Measurements from ENCODE around the gene NOL7.

The NOL7 gene

DNA sequence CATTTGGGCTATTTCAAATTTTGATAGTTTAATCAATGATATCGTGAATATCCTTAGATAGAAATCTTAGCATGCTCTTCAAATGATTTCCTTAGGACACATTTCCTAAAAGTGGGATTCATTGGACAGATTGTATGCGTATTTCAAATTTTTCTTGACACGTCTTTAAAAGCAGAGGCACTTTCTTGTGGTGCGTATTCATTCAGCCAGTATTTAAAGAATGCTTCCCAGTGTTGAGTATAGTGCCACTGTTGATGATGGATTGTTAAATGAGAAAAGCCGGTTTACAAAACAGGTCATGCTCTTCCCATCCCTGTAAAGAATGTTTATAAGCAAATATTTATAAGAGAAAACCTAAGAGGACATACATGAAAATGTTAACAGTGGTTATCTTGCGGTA lies 15.1 kb upstream of the NOL7 start:
- DNase-seq: no peak

DNA sequence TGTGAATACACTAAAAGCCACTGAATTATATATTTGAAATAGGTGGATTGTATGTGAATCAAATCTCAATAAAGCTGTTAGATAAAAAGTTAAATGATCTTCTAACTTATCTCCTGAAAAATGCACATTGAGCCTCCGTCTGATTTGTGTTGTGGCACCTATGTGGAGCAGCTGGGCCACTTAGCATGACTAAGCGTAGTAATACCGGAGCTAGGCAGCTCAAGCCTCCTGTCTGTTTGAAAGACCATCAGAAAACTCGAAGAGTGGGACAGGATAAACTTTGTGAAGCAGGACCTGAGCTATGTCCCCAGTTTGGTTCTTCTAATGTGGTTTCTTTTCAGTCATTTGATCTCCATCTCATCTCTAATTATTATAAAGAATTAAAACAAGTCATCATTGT lies 11.0 kb upstream of the NOL7 start:
- DNase-seq: no peak

DNA sequence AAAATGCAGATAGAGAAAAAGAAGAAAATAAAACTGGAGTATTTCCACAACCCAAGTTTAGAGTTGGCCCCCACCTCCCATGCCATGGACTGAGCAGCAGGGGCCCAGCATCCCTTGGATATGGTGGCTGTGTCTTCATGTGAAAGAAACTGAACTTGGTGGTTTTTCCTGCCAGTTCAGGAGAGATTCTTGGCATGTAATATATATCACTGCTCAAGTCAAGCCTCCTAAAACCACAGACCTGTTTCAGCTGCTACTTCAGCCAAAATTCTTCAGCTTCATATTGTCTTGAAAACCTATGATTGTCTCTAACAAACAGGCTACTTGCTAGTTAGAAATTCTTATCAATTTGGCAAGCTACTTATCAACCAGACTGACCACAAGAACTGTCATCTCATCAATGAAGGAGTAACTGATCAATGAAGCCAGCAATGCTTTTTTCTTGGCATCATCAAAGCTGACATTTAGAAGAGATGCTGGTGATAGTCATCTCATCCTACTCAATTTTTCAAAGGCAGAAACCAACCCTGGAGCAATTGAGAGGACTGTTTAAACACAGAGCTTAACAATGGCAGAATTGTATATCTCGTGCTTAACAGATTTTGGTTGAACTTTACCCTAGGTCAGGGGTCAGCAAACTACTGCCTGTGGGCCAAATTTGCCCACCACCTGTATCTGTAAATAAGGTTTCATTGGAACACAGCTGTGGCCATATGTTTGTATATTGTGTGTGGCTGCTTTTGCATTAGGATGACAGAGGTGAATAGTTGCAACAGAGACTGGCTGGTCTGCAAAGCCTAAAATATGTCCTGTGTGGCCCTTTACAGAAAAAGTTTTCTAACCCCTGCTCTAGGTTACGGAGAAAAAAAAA lies 10.4 kb upstream of the NOL7 start:
- no peak for DNase-seq

DNA sequence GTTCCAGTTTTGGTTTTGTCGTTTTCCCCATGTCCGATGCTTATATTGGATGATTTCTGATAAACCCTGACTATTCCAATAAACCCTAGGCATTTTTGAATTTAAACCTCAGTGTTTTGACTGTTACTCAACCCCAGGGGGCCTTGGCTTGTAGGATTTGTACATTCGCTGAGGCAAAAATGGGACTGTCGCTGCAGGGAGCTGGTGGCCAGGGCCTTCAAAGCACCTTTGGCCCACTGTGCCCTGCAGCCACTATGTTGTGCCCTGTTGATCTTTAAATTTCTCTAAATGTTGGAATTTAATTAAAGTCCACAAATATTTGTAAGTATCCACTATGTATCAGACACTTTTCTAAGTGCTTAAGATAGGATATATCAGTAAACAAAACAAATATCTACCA lies 9.5 kb upstream of the NOL7 start:
- DNase-seq: no peak

DNA sequence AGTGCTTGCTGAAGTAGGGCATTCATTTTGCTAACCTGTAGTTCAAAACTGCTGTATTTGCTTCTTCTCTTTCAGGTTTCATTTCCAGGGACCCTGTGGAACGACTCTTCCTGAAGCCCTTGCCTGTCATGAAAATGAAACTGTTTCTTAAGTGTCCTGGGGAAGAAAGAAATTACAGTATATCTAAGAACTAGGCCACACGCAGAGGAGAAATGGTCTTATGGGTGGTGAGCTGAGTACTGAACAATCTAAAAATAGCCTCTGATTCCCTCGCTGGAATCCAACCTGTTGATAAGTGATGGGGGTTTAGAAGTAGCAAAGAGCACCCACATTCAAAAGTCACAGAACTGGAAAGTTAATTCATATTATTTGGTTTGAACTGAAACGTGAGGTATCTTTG lies 3.4 kb upstream of the NOL7 start:
- DNase-seq: no peak

DNA sequence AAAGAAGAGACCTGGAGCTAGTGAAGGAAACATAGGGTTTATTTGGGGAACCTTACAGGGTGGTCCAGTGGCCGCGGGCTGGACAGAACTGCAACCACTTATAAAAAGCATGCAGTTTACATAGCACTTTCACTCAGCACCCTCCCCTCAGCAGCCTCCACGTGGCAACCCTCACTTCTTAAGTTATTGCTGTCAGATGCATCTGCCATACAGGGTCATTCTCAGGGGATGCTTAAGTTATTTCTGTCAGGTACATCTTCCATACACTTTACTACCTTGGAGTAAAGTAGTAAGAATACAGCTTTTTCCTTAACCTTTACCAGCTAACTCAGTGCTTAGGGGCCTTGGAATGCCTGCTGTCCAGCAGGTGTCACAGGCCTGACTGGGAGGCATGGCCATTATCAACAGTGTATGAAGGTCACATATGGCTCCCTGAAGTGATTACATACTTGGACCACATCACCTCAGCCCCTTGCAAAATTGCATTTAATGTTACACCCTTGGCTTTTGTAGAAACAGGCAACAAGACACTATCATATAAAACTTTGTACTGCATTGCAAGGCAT lies 2.0 kb upstream of the NOL7 start:
- no peak for DNase-seq

DNA sequence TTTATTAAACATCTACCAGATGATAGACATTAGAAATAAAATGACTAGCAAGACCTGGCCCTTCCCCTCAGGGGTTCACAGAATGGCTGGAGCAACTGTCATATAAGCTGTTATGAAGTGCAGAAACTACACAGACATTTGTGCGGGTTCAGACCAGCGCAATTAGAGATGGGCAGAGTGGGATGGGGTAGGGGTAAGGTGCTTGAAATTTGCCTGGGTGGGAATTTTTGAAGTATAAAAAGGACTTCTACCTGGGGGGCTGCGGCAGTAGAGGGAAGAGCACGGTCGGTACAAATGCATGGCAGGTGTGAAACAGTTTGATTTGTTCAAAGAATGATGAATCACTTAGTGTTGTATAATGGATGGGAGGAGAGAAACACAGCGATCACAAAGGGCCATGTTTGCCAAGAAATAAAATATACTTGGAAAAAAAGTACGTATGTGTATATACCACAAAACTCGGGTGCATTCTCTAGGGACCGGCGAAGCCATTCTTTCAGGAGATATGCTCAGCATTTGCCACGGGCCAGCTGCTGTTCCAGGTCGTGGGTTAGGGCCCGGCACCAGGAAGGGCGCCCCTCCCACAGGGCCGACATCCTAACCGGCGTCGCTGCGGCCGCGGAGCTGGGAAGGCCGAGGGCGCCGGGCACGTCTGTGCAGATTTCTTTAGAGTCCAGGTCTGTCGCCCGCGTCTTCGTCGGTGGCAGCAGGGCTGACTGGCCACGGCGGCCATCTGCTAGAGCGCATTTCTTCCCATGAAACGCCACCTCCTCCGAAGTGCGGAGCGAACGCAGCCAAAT lies 809 bp upstream of the NOL7 start:
- no peak for DNase-seq

DNA sequence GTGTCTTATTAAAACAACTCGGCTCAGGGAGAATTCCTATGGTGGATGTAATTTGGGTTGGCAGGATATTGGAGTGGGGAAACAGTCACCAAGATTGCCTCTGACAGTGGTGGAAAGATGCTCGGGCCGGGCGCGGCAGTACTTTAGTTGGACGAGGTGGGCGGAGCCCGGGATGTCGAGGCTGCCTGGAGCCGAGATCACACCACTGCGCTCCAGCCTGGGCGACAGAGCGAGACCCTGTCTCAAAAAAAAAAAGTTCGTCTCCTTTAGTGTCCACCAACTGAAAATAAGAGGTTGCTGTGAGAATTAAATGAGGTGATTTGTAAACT lies 621 bp downstream of the NOL7 start:
- DNase-seq: no peak

DNA sequence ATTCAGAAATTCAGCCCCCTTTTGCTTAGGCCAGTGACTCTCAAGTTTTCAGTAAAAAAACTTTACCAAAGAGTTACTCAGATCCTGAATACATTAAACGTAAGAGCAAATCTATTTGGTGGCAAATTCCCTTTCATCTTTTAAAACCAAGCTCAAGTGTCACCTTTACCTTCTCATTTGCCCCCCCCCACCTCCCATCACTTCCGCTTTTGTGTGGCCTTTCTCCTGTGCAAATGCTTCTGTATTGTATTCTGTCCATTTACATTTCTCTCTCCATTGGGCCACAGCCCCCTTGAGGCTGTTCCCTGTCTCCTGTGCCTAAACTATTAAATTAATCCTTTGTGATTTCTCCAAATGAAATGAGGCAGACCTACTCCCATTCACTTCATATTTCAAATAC lies 1.9 kb downstream of the NOL7 start:
- DNase-seq: no peak

DNA sequence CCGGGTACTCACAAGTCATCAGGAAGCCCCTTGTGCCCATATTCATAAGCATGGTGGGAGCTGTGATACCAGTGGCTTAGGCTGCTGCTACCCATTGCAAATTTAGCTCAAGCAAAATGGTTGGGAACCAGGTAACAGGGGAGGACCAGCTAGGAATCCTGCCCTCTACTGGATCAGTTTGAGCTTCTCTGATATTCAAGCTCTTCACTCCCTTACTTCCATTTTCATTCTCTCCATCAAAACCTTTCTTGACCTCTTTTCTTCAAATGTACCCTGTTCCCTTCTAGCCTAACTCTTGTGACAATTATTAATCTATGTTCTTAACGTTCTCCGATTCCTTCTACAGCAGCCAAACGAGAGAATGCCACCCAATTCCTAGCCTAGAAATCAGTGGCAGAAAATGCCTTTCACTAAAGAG lies 9.7 kb downstream of the NOL7 start:
- DNase-seq: no peak

DNA sequence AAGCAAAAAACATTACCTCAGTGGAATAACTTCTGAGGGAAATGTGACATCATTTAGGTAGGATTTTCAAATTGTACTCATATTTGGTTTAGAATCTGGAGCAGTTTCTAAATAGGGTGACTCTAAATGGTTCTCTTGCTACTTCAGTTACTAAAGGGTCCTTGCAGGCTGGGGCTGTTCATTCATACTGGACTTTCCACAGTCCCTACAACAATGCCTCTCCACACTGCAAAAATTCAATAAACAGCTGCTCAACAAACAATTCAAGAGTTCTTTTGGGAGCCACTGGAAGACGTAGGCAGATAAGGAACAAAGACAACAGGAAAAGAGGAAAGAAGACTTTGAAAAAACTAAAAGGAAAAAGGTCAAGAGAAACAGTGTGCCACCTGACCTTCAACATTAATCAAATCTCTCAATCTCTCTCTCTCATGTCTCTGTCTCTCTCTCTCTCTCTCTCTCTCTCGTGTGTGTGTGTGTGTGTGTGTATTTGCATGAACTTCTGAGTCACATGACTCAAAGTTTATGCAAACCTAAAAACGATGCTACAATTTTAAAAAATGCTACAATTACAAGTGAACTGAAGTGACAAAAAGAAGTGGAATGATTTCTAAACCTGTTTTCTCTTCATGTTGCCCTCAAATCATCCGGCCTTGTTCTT lies 14.5 kb downstream of the NOL7 start:
- no peak for DNase-seq

DNA sequence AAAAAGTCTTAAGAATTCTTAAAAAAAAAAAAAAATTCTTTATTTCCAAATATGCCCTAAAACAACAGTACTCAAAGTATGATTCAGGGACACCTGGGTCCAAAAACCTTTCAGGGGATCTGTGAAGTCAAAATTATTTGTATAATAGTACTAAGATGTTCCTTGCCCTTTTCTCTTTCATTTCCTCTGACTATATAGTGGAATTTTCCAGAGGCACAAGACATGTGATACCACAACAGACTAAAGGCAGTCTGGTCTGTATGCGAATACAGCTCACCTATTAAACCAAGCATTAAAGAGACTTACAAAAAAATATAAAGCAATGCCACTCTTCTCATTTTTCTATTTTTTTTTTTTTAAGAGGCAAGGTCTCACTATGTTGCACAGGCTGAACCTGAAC lies 15.4 kb downstream of the NOL7 start:
- no peak for DNase-seq

DNA sequence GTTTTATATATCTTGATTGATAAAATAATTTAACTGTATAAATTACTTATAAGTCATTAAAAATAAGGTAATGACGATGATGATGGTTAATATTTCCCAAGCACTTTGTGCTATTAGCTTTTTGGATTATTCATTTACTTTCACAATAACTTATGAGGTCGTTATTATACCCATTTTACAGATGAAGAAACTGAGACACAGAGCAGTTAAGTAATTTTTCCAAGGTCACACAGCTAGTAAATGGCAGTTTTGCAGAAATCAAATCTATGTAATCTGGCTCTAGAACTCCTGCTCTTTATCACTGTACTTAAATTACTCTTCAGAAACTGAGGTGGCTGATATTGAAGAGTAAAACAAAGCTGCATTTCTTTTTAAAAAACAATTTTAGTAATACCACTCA lies 18.2 kb downstream of the NOL7 start:
- no peak for DNase-seq

DNA sequence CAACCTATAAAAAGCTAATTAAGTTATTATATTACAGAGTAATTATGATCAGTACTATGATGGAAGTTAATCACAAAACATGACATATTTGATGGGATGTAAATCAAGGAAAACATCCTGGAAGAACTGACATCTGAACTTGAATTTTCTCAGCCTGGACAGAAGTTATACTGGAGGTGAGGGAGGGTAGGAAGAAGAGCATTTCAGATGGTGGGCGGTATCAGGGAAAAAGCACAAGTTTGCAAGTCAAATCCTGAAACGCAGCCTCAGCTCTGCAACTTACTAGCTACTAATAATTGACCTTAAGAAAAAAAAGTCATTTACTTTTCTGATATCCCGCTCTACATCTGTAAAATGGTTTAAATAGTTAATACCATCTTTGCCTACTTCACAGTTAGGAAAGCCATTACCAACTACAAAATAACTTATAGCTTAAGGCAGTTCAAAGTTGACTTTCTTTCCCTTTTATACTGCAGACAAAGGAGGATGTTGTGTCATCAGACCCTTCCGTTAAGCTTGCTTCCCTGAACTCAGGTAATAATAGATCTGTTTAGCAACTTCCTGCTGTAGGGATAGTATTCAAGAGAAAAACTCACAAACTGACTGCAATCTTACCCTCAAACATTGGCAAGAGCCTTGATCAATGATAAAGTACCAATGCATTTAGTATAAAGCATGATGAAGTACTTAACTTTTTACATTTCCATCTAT lies 21.0 kb downstream of the NOL7 start:
- DNase-seq: no peak

DNA sequence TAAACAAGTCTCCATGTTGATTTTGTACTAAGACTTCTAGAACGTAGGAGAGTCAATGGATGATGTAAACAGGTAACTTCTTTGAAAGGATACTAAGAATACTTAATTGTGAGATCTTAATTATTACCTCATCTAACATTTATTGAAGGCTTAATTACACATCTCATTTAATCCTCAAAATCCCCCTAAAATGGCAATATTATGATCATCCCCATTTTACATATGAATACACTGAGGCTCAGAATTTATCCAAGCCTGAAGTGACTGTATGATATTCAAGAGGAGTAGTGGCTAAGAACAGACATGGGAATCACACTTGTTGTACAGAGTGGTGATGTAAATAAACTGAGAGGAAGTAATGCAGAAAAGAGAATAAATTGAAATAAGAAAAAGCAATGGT lies 22.9 kb downstream of the NOL7 start:
- no peak for DNase-seq

DNA sequence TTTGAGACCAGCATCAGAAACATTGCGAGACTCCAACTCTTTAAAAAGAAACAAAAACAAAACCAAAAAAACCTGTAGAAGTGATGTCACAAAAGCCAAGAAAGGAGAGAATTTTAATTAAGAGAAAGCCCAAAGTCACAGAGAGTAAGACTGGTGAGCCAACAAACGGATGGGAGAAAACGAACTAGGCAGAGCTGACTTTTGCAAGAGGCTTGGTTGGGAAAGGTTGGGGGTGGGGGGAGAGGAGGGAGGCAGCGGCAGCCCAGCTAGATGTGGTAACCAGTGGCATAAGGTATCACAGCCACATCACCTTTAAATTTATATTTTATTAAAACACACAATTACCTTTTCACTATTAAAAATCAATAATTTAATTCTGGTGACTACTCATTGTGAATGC lies 23.5 kb downstream of the NOL7 start:
- DNase-seq: no peak

DNA sequence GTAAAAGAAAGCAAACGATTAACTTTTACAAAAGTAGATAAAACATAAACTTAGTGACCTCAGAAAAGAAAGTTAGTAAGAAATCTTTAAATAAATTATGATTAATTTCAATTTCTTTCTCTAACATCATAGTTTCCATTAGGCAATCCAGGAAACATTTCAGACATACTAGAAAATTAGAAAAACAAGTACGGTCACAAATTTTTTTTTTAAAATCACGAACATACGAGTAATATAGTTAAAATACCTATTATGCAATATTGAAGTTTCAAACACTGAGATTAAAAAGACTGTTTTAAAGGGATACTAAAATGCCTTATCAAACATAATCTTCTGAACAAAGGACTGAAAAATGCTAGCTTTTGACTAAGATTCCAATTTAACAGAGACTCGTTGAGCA lies 26.2 kb downstream of the NOL7 start:
- no peak for DNase-seq

DNA sequence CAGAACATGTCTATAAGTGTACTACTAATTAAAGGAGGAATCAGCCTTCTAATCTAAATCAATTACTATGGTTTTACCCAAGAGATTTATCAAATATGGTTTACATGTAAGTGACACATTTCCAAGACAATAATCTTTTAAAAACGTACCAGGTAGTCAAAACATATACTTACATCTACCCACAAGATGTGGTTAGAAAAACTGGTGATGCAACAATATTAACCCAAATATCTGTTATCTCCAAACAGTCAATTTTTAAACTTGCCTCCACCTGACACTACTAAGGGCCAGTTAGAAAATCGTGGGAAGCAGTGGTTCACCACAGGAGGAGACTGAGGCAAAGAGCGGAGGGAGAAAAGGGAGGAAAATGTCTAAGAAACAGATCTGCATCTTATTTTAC lies 28.0 kb downstream of the NOL7 start:
- DNase-seq: no peak

DNA sequence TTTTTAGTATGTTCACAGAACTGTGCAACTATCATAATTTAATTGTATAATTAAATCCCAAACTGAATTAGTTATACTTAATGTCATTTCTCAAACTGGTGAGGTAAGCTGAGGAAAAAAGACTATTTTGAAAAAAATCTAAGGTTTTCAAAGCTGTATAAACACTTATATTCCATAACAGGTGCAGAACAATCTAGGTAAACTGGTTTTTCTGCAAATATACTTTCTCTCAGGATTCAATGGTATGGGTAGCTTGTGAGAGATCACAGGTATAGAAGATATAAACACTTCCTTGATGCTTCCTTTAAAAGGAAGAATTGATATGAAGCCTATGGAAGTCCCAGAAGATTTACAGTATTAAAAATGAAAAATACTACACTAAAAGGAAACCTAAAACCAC lies 33.7 kb downstream of the NOL7 start:
- no peak for DNase-seq

DNA sequence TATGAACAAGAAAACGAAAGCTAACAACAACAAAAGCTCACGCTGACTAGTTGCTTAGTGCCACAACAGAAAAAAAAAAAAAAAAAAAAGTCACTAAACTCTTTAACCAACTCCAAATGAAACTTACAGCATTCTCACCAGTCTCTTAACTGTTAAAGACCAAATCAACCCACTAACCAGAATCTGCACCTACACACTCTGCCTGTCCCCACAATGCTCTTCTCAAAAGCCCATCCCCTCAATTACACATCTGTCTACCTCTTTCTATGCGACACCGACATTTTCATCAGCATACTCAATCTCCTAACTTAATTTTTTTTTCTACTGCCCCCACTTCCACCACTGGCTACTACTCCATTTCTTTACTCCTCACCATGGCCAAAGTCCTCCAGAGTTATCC lies 34.3 kb downstream of the NOL7 start:
- no peak for DNase-seq

DNA sequence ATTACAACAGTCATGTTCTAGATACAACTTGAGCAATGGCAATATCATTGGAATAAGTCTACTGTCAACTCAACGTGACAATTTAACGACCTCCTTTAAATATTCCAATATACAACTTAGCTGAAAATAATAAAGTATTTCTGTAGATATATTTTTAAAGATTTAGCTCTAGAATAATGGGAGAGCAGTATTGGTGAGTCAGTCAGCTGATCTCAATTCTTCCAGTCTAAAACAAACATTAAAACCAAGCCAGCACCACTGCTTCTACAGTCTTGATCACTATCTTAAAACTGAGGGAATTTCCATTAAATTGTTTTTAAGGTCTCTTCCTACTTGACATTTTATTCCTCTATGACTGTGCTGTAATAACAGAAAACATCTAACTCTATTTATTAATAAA lies 38.2 kb downstream of the NOL7 start:
- DNase-seq: no peak

DNA sequence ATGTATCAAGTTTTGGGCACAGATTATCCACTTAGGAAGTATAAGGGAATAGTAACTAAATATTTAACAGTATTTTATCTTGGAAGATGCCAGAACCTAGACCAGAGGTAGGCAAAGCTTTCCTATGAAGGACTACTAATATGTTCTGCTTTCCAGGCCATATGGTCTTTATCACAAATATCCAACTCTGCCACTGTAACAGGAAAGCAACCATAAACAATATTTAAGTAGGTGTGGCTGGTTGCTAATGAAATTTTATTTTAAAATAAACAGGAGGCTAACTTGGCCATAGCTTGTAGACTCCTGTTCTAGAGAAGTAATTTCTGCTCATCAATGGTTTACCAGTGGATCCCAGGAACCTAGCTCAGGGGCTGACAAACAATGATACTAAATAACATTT lies 39.4 kb downstream of the NOL7 start:
- DNase-seq: no peak

DNA sequence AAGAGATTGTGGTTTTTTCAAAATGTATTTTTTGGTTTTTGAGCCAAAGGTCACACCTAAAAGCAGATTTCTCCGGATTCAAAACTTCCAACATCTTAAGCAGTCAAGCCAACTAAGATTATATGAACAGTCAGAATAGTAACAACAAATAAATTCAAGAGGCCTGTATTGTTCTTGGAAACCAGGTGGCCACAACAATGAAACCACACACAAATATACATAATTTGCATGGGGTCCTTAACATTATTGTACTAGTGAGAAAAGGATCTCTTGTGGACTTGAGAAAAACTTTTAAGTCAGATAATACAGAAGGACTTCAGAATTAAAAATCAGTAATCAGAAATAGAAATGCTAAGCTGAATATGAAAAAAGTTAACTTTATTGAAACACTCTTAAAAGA lies 40.6 kb downstream of the NOL7 start:
- no peak for DNase-seq

Measured in NCI-H1436 treated with DMSO at 0.1 percent for 48 hours (cell line).